ENCODE data around the gene RPP40. TPM values are rescaled to one million over a fixed set of nuclear protein-coding genes. Genes with fewer than 3 reads are reported as not detected.

The RPP40 gene
- total and polyA plus RNA-seq, 2 of the 8 experiments (the other 6 are each of a cell fraction or from before 2014, with no cell fraction given), result 7.0 to 15.7 TPM

DNA sequence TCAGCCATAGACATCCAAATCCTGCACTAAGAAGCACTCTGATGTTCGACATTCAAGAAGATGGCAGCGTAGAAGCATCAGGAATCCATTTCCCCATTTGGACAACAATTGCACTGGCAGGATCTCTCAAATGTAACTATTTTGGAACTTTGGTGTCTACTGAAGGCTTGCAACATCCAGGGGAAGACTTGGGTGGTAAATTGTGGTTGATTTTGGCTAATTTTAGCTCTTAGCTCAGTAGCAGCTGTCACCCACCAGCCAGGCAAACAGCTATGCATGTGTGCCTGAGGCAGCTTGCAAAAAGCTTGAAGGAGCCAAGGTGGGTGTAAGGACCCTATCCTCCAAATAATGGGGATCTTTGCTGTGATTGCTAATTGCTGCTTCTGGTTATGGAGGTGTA lies 46.2 kb upstream of the RPP40 start:
- ChIA-PET CTCF (ENCODE audit: partially characterized antibody) (interaction anchor here (0.7 to 1.8 kb wide), 2 partner anchors 20 to 78 kb away, joined by 3 to 4 read pairs; no protein-coding TSS in a partner anchor), POLR2A (ENCODE audit: partially characterized antibody) (no interaction called here)
- Histone ChIP-seq H3K4ac (replicated peaks; ENCODE audit: insufficient read length, low read depth, low read length) (no peak overlapping the region), H3K27ac (ENCODE audit: low read depth, low read length) (no peak overlapping the region), H3K4me1 (replicated peaks in 1 of 4; ENCODE audit: control insufficient read depth in 3 of 4, insufficient read depth in 4 of 4, low read length in 3 of 4) (no peaks in the 10 kb centered on the region), H2BK12ac (ENCODE audit: low read depth, low read length) (no peak overlapping the region), H3K23ac (ENCODE audit: insufficient read length) (no peak overlapping the region), H2BK120ac (replicated peaks; ENCODE audit: low read depth, low read length) (no peak overlapping the region), H3K79me2 (ENCODE audit: control insufficient read depth in 1 of 2, insufficient read depth in 2 of 2, low read length in 2 of 2) (no peaks in the 10 kb centered on the region), H3K9ac (replicated peaks in 1 of 4; ENCODE audit: extremely low read depth in 1 of 4, low read depth in 3 of 4, low read length in 3 of 4) (no peak overlapping the region), H3K56ac (replicated peaks; ENCODE audit: insufficient read length, low read depth, low read length) (no peak overlapping the region), H2BK5ac (ENCODE audit: low read depth, low read length) (no peak overlapping the region), H2BK20ac (ENCODE audit: low read length) (no peak overlapping the region), H3K18ac (ENCODE audit: extremely low read depth, low read length) (no peak overlapping the region), H4K8ac (ENCODE audit: extremely low read depth, insufficient read depth, low read length) (no peak overlapping the region), H3K36me3 (ENCODE audit: control insufficient read depth in 2 of 4, insufficient read depth in 4 of 4, low read length in 3 of 4) (peaks cover 0 to 2% (median 0%) of the 10 kb centered on the region in 4 experiments; a peak in 2 of 8 replicates), H2BK15ac (ENCODE audit: low read length) (no peak overlapping the region), H3K4me3 (ENCODE audit: extremely low read depth in 1 of 4, insufficient read depth in 2 of 4, low read depth in 3 of 4, low read length in 4 of 4) (no peak overlapping the region), H4K5ac (ENCODE audit: insufficient read length, low read depth, low read length) (no peak overlapping the region), H3K4me2 (ENCODE audit: insufficient read depth in 1 of 2, low read depth in 2 of 2, low read length in 2 of 2) (no peak overlapping the region), H3K79me1 (ENCODE audit: low read depth, low read length) (no peaks in the 10 kb centered on the region), H3K23me2 (ENCODE audit: low read depth, low read length) (no peaks in the 10 kb centered on the region), H2AFZ (ENCODE audit: low read length) (no peak overlapping the region), H4K20me1 (replicated peaks in 1 of 2; ENCODE audit: control insufficient read depth in 1 of 2, insufficient read depth in 2 of 2, low read length in 2 of 2) (no peaks in the 10 kb centered on the region), H3K9me3 (ENCODE audit: insufficient read depth in 2 of 2, low read depth in 1 of 2, low read length in 1 of 2) (peaks cover 5 to 11% of the 10 kb centered on the region in 2 experiments; a peak in 2 of 4 replicates), H2AK5ac (ENCODE audit: low read depth, low read length) (no peak overlapping the region), H3K14ac (ENCODE audit: insufficient read length) (no peak overlapping the region), H4K91ac (replicated peaks; ENCODE audit: insufficient read length, low read length) (no peak overlapping the region), H3K27me3 (replicated peaks in 1 of 4; ENCODE audit: control insufficient read depth in 3 of 4, extremely low read depth in 1 of 4, insufficient read depth in 3 of 4, low read length in 3 of 4) (no peaks in the 10 kb centered on the region)
- FAIRE-seq (no peak), DNase-seq (ENCODE audit: low read depth in 1 of 2, low spot score in 2 of 2) (no peak)
- 97% methylated on average over 2 of the region's 2 CpGs; no CpG with 5 or more reads in 1 of the 2 experiments for WGBS, 2 experiments (ENCODE audit: extremely low coverage in 1 of 2, insufficient coverage in 1 of 2, insufficient read length in 1 of 2, insufficient replicate concordance in 2 of 2, low coverage in 1 of 2, low lambda C conversion rate in 2 of 2, missing lambda C conversion rate in 1 of 2)
- TF ChIP-seq RFX5 (IDR thresholded peaks at IDR 0.05; ENCODE audit: borderline replicate concordance, low read depth, low read length) (no peak), TAF1 (IDR thresholded peaks at IDR 0.05; ENCODE audit: low read depth, low read length) (no peak)
